H9 (cell line): ENCODE measurements around the gene PPP1R14C. TPM values are rescaled to one million over a fixed set of nuclear protein-coding genes. Genes with fewer than 3 reads are reported as not detected.

Experiments used
- DNase-seq: peaks from one replicate; pipeline ENCODE4 v3.0.0-alpha.2; 2017
- H2AFZ ChIP-seq: one replicate; pipeline ENCODE4 v1.6.1; 2013; ENCODE audit warnings: mild to moderate bottlenecking, low read length, control low read depth, moderate library complexity
- H2AK5ac ChIP-seq: 2 replicates; pipeline ENCODE4 v1.6.1; 2013; ENCODE audit warnings: low read length, control low read depth, mixed read lengths; ENCODE audit not compliant: insufficient read length
- H2BK120ac ChIP-seq: one replicate; pipeline ENCODE4 v1.6.1; 2013; ENCODE audit warnings: low read depth, mild to moderate bottlenecking, low read length, control low read depth, inconsistent platforms; ENCODE audit not compliant: poor library complexity, severe bottlenecking
- H2BK12ac ChIP-seq: 2 replicates; pipeline ENCODE4 v1.6.1; 2013; ENCODE audit warnings: low read length, control low read depth, mixed read lengths, low read depth; ENCODE audit not compliant: insufficient read length
- H2BK15ac ChIP-seq: 2 replicates; pipeline ENCODE4 v1.6.1; 2013; ENCODE audit warnings: low read depth, low read length, control low read depth
- H2BK20ac ChIP-seq: one replicate; pipeline ENCODE4 v1.6.1; 2013; ENCODE audit warnings: low read depth, mild to moderate bottlenecking, low read length, control low read depth, inconsistent platforms; ENCODE audit not compliant: poor library complexity, severe bottlenecking
- H2BK5ac ChIP-seq: 2 replicates; pipeline ENCODE4 v1.6.1; 2013; ENCODE audit warnings: low read length, control low read depth, mixed read lengths; ENCODE audit not compliant: insufficient read length
- H3K14ac ChIP-seq: 2 replicates; pipeline ENCODE4 v1.6.1; 2013; ENCODE audit warnings: low read length, control low read depth; ENCODE audit not compliant: insufficient read depth
- H3K18ac ChIP-seq: 2 replicates; pipeline ENCODE4 v1.6.1; 2013; ENCODE audit warnings: low read depth, mild to moderate bottlenecking, mixed read lengths, low read length, control low read depth; ENCODE audit not compliant: insufficient read length
- H3K23ac ChIP-seq: 2 replicates; pipeline ENCODE4 v1.6.1; 2013; ENCODE audit warnings: low read length, control low read depth, mixed read lengths, low read depth; ENCODE audit not compliant: insufficient read length
- H3K23me2 ChIP-seq: 2 replicates; pipeline ENCODE4 v1.6.1; 2013; ENCODE audit warnings: low read depth, mild to moderate bottlenecking, mixed read lengths, low read length, control low read depth; ENCODE audit not compliant: insufficient read length, poor library complexity, severe bottlenecking
- H3K27ac ChIP-seq: 2 replicates; pipeline ENCODE4 v1.5.1; 2013; ENCODE audit warnings: low read length, control low read depth, mixed read lengths, low read depth; ENCODE audit not compliant: insufficient read length
- H3K27me3 ChIP-seq: 2 replicates; pipeline ENCODE4 v1.6.1; 2013; ENCODE audit warnings: low read length, control low read depth, inconsistent platforms; ENCODE audit not compliant: insufficient read depth
- H3K4ac ChIP-seq: 2 replicates; pipeline ENCODE4 v1.6.1; 2013; ENCODE audit warnings: low read depth, mild to moderate bottlenecking, control low read depth, inconsistent platforms, low read length, moderate library complexity
- H3K4me1 ChIP-seq: 2 replicates; pipeline ENCODE4 v1.6.1; 2013; ENCODE audit warnings: low read length, control low read depth, inconsistent platforms; ENCODE audit not compliant: insufficient read depth
- H3K4me2 ChIP-seq: 2 replicates; pipeline ENCODE4 v1.6.1; 2013; ENCODE audit warnings: low read length, control low read depth, mixed read lengths; ENCODE audit not compliant: insufficient read length, insufficient read depth
- H3K56ac ChIP-seq: 2 replicates; pipeline ENCODE4 v1.6.1; 2013; ENCODE audit warnings: low read depth, mild to moderate bottlenecking, mixed read lengths, low read length, control low read depth; ENCODE audit not compliant: insufficient read length
- H3K79me1 ChIP-seq: 2 replicates; pipeline ENCODE4 v1.6.1; 2013; ENCODE audit warnings: low read depth, mild to moderate bottlenecking, moderate library complexity, low read length, control low read depth, inconsistent platforms; ENCODE audit not compliant: insufficient read depth, poor library complexity, severe bottlenecking
- H3K79me2 ChIP-seq: 2 replicates; pipeline ENCODE4 v1.6.1; 2013; ENCODE audit warnings: low read length, control low read depth, inconsistent platforms; ENCODE audit not compliant: insufficient read depth
- H3K9ac ChIP-seq: 2 replicates; pipeline ENCODE4 v1.6.1; 2013; ENCODE audit warnings: low read length, control low read depth, mixed read lengths; ENCODE audit not compliant: insufficient read length; ENCODE audit errors: extremely low read depth
- H3K9me3 ChIP-seq: one replicate; pipeline ENCODE4 v1.6.1; 2013; ENCODE audit warnings: low read depth, low read length, inconsistent platforms; ENCODE audit not compliant: control insufficient read depth
- H3T11ph ChIP-seq: one replicate; pipeline ENCODE4 v1.6.1; 2013; ENCODE audit warnings: mild to moderate bottlenecking, low read length, control low read depth, inconsistent platforms
- H4K20me1 ChIP-seq: one replicate; pipeline ENCODE4 v1.6.1; 2013; ENCODE audit not compliant: control insufficient read depth, insufficient read length, insufficient read depth
- H4K5ac ChIP-seq: 2 replicates; pipeline ENCODE4 v1.6.1; 2013; ENCODE audit warnings: low read depth, mild to moderate bottlenecking, mixed read lengths, low read length, control low read depth; ENCODE audit not compliant: insufficient read length
- H4K8ac ChIP-seq: replicated peaks from 2 replicates; pipeline ENCODE4 v1.6.1; 2013; ENCODE audit warnings: low read length, control low read depth, mixed read lengths, low read depth; ENCODE audit not compliant: insufficient read length
- H4K91ac ChIP-seq: 2 replicates; pipeline ENCODE4 v1.6.1; 2013; ENCODE audit warnings: low read depth, mild to moderate bottlenecking, moderate library complexity, mixed read lengths, low read length, control low read depth; ENCODE audit not compliant: insufficient read length
- H3K27ac Mint-ChIP-seq, 3 experiments: 2 replicates in 2 of 3; 3 replicates in 1 of 3; pipeline ENCODE4 v1.8.0; 2020 to 2021; ENCODE audit warnings: mixed read lengths in 3 of 3, mild to moderate bottlenecking in 1 of 3, moderate library complexity in 1 of 3
- H3K27me3 Mint-ChIP-seq: 2 replicates; pipeline ENCODE4 v1.8.0; 2021; ENCODE audit warnings: low read depth, mild to moderate bottlenecking, moderate library complexity, mixed read lengths
- H3K36me3 Mint-ChIP-seq, 3 experiments: 2 replicates in 2 of 3; 3 replicates in 1 of 3; pipeline ENCODE4 v1.8.0; 2020 to 2021; ENCODE audit warnings: low read depth in 3 of 3, mixed read lengths in 3 of 3; ENCODE audit not compliant: insufficient read depth in 1 of 3
- H3K4me1 Mint-ChIP-seq, 2 experiments: 2 replicates each; pipeline ENCODE4 v1.8.0; 2020; ENCODE audit warnings: mixed read lengths in 2 of 2
- H3K4me3 Mint-ChIP-seq, 2 experiments: 2 replicates in 1 of 2; 3 replicates in 1 of 2; pipeline ENCODE4 v1.8.0; 2020 to 2021; ENCODE audit warnings: mild to moderate bottlenecking in 2 of 2, mixed read lengths in 2 of 2, moderate library complexity in 1 of 2
- H3K9me3 Mint-ChIP-seq, 2 experiments: 2 replicates in 1 of 2; 3 replicates in 1 of 2; pipeline ENCODE4 v1.8.0; 2020; ENCODE audit warnings: mild to moderate bottlenecking in 2 of 2, mixed read lengths in 2 of 2, moderate library complexity in 1 of 2
- WGBS: extraction: QIAGEN DNeasy Blood & Tissue Kit; methylation state at CpG from one replicate; pipeline ENCODE4 v1.1.7; 2013; ENCODE audit warnings: missing lambda C conversion rate, low lambda C conversion rate, mixed read lengths; ENCODE audit not compliant: insufficient read length; ENCODE audit errors: extremely low coverage; 5-methylcytosine and 5-hydroxymethylcytosine counted together
- total RNA-seq: library from RNA; stranded (reverse); gene quantifications from 2 replicates; pipeline ENCODE4 v1.2.1, GENCODE V29; 2021
- TF ChIP-seq, protein P1 (sequence below): fragments of 200-600 bp; sonication (generic); conservative IDR thresholded peaks from 3 replicates; pipeline ENCODE4 v1.8.0; 2021; ENCODE audit warnings: antibody characterized with exemption, mild to moderate bottlenecking

The PPP1R14C gene
- total RNA-seq, 1 experiment from 2014 or later: 0.37 TPM

DNA sequence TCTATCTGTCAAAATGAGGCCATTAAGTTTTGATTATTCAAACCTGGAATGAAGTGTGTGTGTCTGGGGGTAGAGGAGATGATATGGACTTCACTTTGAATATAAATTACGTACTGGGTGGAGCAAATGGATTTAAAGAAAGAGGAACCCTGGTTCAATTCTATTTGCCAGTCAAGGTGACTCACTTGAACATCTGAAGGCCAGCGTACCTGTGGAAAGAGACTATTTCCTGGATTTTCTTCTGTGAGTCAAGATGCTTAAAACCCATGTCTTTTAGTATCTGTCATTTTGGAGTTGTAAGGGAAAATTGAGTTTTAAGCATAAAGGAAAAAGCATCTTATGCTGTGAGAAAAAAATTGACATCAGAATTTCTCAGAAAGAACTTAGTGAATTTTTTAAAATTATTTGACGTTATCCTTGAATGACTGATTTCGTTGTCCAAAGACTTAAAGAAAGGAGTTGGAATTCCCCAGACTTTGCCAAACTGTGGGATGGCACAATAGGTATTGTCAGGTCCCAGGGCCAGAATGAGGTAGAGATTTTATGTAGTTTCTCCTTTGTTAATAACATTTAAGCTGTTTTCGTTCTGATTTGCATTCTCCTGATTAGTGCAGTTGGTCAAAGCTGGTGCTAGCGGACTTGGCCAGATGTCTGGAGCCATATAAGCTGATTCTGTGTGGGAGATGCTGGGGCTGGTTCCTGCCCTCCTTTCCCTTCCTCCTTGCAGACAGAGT lies 2.4 kb upstream of the PPP1R14C start:
- H3K4me2 ChIP-seq: no peak overlapping the region
- no peaks in the 10 kb centered on the region for H4K20me1 ChIP-seq
- H2BK15ac ChIP-seq: no peak overlapping the region
- no peak for DNase-seq
- H3K14ac ChIP-seq: no peak overlapping the region
- no peaks in the 10 kb centered on the region for H3K79me1 ChIP-seq
- no peak overlapping the region for H3K9ac ChIP-seq
- no peaks in the 10 kb centered on the region; a peak in 2 of 7 replicates for H3K36me3 Mint-ChIP-seq
- no peak overlapping the region for H4K91ac ChIP-seq
- WGBS: no CpG with 5 or more reads among the region's 6 CpGs
- peaks cover 11 to 18% of the 10 kb centered on the region in 2 experiments for H3K4me1 Mint-ChIP-seq
- H4K5ac ChIP-seq: no peak overlapping the region
- peaks cover 14% of the 10 kb centered on the region for H3K23me2 ChIP-seq
- no peak overlapping the region for H3K4me3 Mint-ChIP-seq
- H3K18ac ChIP-seq: no peak overlapping the region
- H2BK5ac ChIP-seq: no peak overlapping the region
- 0 out of 5 replicates have a peak, but pooled peaks cover 0 to 2% of the 10 kb centered on the region in 2 experiments for H3K9me3 Mint-ChIP-seq
- H2AFZ ChIP-seq: no peak overlapping the region
- H4K8ac ChIP-seq: no peak overlapping the region
- no peak overlapping the region for H3K4ac ChIP-seq
- H3K23ac ChIP-seq: no peak overlapping the region
- no peaks in the 10 kb centered on the region for H3K79me2 ChIP-seq
- H3K56ac ChIP-seq: no peak overlapping the region
- H3K4me1 ChIP-seq: no peaks in the 10 kb centered on the region
- no peak overlapping the region for H3T11ph ChIP-seq
- H3K27ac ChIP-seq: no peak overlapping the region
- no peaks in the 10 kb centered on the region for H3K9me3 ChIP-seq
- H2AK5ac ChIP-seq: no peak overlapping the region
- no peak overlapping the region for H2BK20ac ChIP-seq
- H3K27me3 Mint-ChIP-seq: peaks cover 74% of the 10 kb centered on the region
- TF ChIP-seq, protein P1, sequence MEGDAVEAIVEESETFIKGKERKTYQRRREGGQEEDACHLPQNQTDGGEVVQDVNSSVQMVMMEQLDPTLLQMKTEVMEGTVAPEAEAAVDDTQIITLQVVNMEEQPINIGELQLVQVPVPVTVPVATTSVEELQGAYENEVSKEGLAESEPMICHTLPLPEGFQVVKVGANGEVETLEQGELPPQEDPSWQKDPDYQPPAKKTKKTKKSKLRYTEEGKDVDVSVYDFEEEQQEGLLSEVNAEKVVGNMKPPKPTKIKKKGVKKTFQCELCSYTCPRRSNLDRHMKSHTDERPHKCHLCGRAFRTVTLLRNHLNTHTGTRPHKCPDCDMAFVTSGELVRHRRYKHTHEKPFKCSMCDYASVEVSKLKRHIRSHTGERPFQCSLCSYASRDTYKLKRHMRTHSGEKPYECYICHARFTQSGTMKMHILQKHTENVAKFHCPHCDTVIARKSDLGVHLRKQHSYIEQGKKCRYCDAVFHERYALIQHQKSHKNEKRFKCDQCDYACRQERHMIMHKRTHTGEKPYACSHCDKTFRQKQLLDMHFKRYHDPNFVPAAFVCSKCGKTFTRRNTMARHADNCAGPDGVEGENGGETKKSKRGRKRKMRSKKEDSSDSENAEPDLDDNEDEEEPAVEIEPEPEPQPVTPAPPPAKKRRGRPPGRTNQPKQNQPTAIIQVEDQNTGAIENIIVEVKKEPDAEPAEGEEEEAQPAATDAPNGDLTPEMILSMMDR: no peak
- peaks cover 32% of the 10 kb centered on the region for H3K27me3 ChIP-seq
- H2BK120ac ChIP-seq: no peak overlapping the region
- no peak overlapping the region for H3K27ac Mint-ChIP-seq
- no peak overlapping the region for H2BK12ac ChIP-seq
